ENCODE data around the gene WNT5A. TPM values are rescaled to one million over a fixed set of nuclear protein-coding genes. Genes with fewer than 3 reads are reported as not detected.

WNT5A gene
- polyA plus RNA-seq, 1 donor: 11.4 TPM

- Histone ChIP-seq H3K27me3 (ENCODE audit: control insufficient read depth, insufficient read depth, low read length) (peaks cover 5% of the 10 kb centered on the region), H3K4me3 (ENCODE audit: low read length) (no peak overlapping the region), H3K4me1 (ENCODE audit: control insufficient read depth, insufficient read depth, low read length) (no peaks in the 10 kb centered on the region), H3K27ac (ENCODE audit: low read length) (no peak overlapping the region), H3K9me3 (ENCODE audit: control insufficient read depth, low read depth, low read length) (no peaks in the 10 kb centered on the region), H3K36me3 (ENCODE audit: control insufficient read depth, insufficient read depth, low read length) (peaks cover 8% of the 10 kb centered on the region)
- WGBS (ENCODE audit: insufficient coverage, low lambda C conversion rate): no CpG with 5 or more reads among the region's 32 CpGs
- no peak for DNase-seq
Observed at GRCh38 chr3:55469957-55470526, 17.1 kb downstream of the WNT5A start.

DNA sequence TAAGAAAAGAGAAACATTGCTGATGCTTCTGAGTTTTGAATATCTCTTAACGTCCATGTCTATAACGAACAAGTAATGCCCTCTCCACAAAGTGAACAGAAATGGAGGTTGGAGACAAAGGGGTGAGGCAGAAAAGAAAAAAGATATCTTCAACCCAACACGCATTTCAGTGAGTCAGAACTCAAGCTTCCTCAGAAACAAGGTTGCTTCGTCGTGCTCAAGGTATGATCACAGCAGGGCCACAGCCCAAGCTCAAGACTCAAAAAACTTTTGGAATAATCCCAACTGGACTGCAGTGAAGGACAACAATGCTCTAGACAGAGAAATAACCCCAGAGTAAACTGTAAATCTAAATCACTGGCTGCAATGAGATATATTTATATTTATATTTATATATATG lies 18.9 kb downstream of the WNT5A start:
- Histone ChIP-seq H3K27ac (ENCODE audit: low read length) (no peak overlapping the region), H3K9me3 (ENCODE audit: control insufficient read depth, low read depth, low read length) (no peaks in the 10 kb centered on the region), H3K4me3 (ENCODE audit: low read length) (no peak overlapping the region), H3K27me3 (ENCODE audit: control insufficient read depth, insufficient read depth, low read length) (no peaks in the 10 kb centered on the region), H3K36me3 (ENCODE audit: control insufficient read depth, insufficient read depth, low read length) (peaks cover 6% of the 10 kb centered on the region), H3K4me1 (ENCODE audit: control insufficient read depth, insufficient read depth, low read length) (no peaks in the 10 kb centered on the region)
- WGBS (ENCODE audit: insufficient coverage, low lambda C conversion rate): no CpG with 5 or more reads among the region's 5 CpGs
- no peak for DNase-seq

GRCh38 chr3:55467099-55467498 lies 20.0 kb downstream of the WNT5A start:
- Histone ChIP-seq H3K27me3 (ENCODE audit: control insufficient read depth, insufficient read depth, low read length) (no peaks in the 10 kb centered on the region), H3K27ac (ENCODE audit: low read length) (no peak overlapping the region), H3K4me3 (ENCODE audit: low read length) (no peak overlapping the region), H3K4me1 (ENCODE audit: control insufficient read depth, insufficient read depth, low read length) (no peaks in the 10 kb centered on the region), H3K9me3 (ENCODE audit: control insufficient read depth, low read depth, low read length) (no peaks in the 10 kb centered on the region), H3K36me3 (ENCODE audit: control insufficient read depth, insufficient read depth, low read length) (peaks cover 6% of the 10 kb centered on the region)
- WGBS (ENCODE audit: insufficient coverage, low lambda C conversion rate): no CpG with 5 or more reads among the region's 2 CpGs
- DNase-seq: no peak

GRCh38 chr3:55466526-55466925 lies 20.6 kb downstream of the WNT5A start:
- Histone ChIP-seq H3K4me1 (ENCODE audit: control insufficient read depth, insufficient read depth, low read length) (no peaks in the 10 kb centered on the region), H3K36me3 (ENCODE audit: control insufficient read depth, insufficient read depth, low read length) (peaks cover 6% of the 10 kb centered on the region), H3K27ac (ENCODE audit: low read length) (no peak overlapping the region), H3K9me3 (ENCODE audit: control insufficient read depth, low read depth, low read length) (no peaks in the 10 kb centered on the region), H3K27me3 (ENCODE audit: control insufficient read depth, insufficient read depth, low read length) (no peaks in the 10 kb centered on the region), H3K4me3 (ENCODE audit: low read length) (no peak overlapping the region)
- DNase-seq: no peak
- WGBS (ENCODE audit: insufficient coverage, low lambda C conversion rate): 96% methylated on average over 3 of the region's 3 CpGs

DNA sequence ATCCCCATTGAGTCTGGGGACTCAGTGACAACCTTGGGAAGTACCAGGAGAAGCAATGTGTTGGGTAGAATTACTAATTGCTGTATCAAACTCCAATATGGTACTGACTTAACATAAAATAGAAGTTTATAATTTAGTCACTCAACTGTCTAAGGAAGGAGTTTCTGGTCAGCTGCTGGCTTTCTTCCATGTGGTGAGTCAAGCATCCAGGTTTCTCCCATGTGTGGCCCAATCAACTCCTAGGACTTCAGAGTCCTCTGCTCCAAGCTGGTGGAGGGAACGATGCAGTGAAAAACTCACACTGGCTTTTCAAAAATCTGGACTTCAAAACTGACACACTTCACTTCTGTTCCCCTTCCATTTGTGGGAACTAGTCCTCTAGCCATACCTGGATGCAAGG lies 25.2 kb downstream of the WNT5A start:
- H3K4me3 ChIP-seq (ENCODE audit: low read length): no peak overlapping the region
- H3K36me3 ChIP-seq (ENCODE audit: control insufficient read depth, insufficient read depth, low read length): no peaks in the 10 kb centered on the region
- no peaks in the 10 kb centered on the region for H3K4me1 ChIP-seq (ENCODE audit: control insufficient read depth, insufficient read depth, low read length)
- no peak for DNase-seq
- no peak overlapping the region for H3K27ac ChIP-seq (ENCODE audit: low read length)
- H3K9me3 ChIP-seq (ENCODE audit: control insufficient read depth, low read depth, low read length): no peaks in the 10 kb centered on the region
- WGBS (ENCODE audit: insufficient coverage, low lambda C conversion rate): no CpG with 5 or more reads among the region's 1 CpG
- no peaks in the 10 kb centered on the region for H3K27me3 ChIP-seq (ENCODE audit: control insufficient read depth, insufficient read depth, low read length)

GRCh38 chr3:55459838-55460237 lies 27.3 kb downstream of the WNT5A start:
- Histone ChIP-seq H3K36me3 (ENCODE audit: control insufficient read depth, insufficient read depth, low read length) (no peaks in the 10 kb centered on the region), H3K27me3 (ENCODE audit: control insufficient read depth, insufficient read depth, low read length) (no peaks in the 10 kb centered on the region), H3K9me3 (ENCODE audit: control insufficient read depth, low read depth, low read length) (no peaks in the 10 kb centered on the region), H3K4me1 (ENCODE audit: control insufficient read depth, insufficient read depth, low read length) (no peaks in the 10 kb centered on the region), H3K27ac (ENCODE audit: low read length) (no peak overlapping the region), H3K4me3 (ENCODE audit: low read length) (no peak overlapping the region)
- DNase-seq: no peak

DNA sequence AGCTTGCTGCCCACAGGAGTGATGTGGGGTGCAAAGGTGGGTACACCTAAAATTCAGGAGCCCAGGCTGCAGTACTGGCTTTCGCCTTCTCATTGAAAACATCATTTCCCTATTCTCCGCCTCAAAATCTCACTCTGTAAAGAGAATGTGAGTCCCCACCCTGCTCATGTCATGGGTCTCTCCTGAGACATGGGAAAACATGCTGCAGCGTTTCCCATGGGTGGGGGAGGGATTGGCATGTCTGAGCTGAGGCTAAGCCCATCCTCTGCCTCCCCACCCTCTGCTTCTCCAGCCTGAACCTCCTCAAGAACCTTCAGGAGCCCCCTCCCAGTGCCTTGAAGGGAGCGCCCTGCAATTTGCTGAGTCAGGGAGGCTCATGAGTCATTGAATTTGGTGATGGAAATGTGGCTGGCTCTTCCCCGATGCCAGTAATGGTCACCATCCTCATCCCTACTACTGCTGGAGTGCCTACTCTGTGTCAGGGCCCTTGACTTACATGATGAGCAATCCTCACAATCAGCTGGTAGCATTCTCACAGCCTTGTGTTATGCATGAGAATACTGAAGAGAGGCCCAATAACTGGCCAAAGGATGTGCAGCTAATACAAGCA lies 28.8 kb downstream of the WNT5A start:
- WGBS (ENCODE audit: insufficient coverage, low lambda C conversion rate): no CpG with 5 or more reads among the region's 5 CpGs
- DNase-seq: no peak

GRCh38 chr3:55455915-55456314 lies 31.2 kb downstream of the WNT5A start:
- H3K36me3 ChIP-seq (ENCODE audit: control insufficient read depth, insufficient read depth, low read length): no peaks in the 10 kb centered on the region
- no peak overlapping the region for H3K4me3 ChIP-seq (ENCODE audit: low read length)
- no CpG with 5 or more reads among the region's 12 CpGs for WGBS (ENCODE audit: insufficient coverage, low lambda C conversion rate)
- DNase-seq: no peak
- H3K27ac ChIP-seq (ENCODE audit: low read length): no peak overlapping the region
- no peaks in the 10 kb centered on the region for H3K27me3 ChIP-seq (ENCODE audit: control insufficient read depth, insufficient read depth, low read length)
- no peaks in the 10 kb centered on the region for H3K4me1 ChIP-seq (ENCODE audit: control insufficient read depth, insufficient read depth, low read length)
- no peaks in the 10 kb centered on the region for H3K9me3 ChIP-seq (ENCODE audit: control insufficient read depth, low read depth, low read length)

More for the DNA sequence above, 28.8 kb downstream of the WNT5A start:
- H3K4me1 ChIP-seq (ENCODE audit: control insufficient read depth, insufficient read depth, low read length): no peaks in the 10 kb centered on the region
- H3K27ac ChIP-seq (ENCODE audit: low read length): no peak overlapping the region
- no peaks in the 10 kb centered on the region for H3K27me3 ChIP-seq (ENCODE audit: control insufficient read depth, insufficient read depth, low read length)
- no peak overlapping the region for H3K4me3 ChIP-seq (ENCODE audit: low read length)
- H3K36me3 ChIP-seq (ENCODE audit: control insufficient read depth, insufficient read depth, low read length): no peaks in the 10 kb centered on the region
- no peaks in the 10 kb centered on the region for H3K9me3 ChIP-seq (ENCODE audit: control insufficient read depth, low read depth, low read length)

DNA sequence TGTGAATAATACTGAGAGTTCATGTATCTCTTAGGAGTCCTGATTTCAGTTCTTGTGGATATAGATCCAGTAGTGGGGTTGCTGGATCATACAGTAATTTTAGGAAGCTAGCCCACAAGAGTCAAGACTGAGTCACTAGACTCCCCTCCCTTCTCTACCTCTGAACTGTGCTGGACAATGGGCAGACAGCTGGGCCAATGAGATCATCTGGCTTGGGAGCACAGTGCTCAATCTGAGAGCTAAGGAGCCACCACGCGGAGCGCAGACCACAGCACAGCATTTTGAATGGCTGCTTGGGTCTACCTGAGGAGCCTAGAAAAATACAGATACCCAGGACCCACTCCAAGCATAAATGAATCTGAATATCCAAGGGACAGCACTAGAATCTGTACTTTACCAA lies 32.5 kb downstream of the WNT5A start:
- Histone ChIP-seq H3K36me3 (ENCODE audit: control insufficient read depth, insufficient read depth, low read length) (no peaks in the 10 kb centered on the region), H3K4me3 (ENCODE audit: low read length) (no peak overlapping the region), H3K4me1 (ENCODE audit: control insufficient read depth, insufficient read depth, low read length) (no peaks in the 10 kb centered on the region), H3K27me3 (ENCODE audit: control insufficient read depth, insufficient read depth, low read length) (no peaks in the 10 kb centered on the region), H3K27ac (ENCODE audit: low read length) (no peak overlapping the region), H3K9me3 (ENCODE audit: control insufficient read depth, low read depth, low read length) (no peaks in the 10 kb centered on the region)
- no peak for DNase-seq
- WGBS (ENCODE audit: insufficient coverage, low lambda C conversion rate): no CpG with 5 or more reads among the region's 3 CpGs

DNA sequence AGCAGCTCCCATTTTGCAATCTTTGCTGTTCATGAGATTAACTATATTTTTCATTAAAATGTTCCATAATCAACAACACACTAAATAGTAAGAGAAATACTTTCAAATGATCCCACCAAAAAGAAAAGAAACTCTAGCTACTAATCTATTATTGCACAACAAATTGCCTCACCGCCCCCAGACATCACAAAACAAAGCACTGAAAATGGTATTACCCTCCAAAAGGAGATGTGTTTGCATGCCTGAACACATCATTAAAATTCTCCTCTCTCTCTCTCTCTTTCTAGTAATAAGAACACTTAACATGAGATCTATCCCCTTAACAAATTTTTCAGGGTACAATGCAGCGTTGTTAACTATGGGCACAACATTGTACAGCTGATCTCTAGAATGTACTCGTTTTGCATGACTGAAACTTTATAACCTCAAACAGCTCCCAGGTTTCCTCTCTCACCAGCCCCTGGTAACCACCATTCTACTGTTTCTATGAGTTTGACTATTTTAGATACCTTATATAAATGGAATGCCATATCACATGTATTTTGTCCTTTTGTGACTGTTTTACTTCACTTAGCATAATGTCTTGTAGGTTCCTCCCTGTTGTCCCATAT lies 33.1 kb downstream of the WNT5A start:
- H3K36me3 ChIP-seq (ENCODE audit: control insufficient read depth, insufficient read depth, low read length): no peaks in the 10 kb centered on the region
- WGBS (ENCODE audit: insufficient coverage, low lambda C conversion rate): 86% methylated on average over 1 of the region's 3 CpGs
- no peaks in the 10 kb centered on the region for H3K27me3 ChIP-seq (ENCODE audit: control insufficient read depth, insufficient read depth, low read length)
- no peaks in the 10 kb centered on the region for H3K9me3 ChIP-seq (ENCODE audit: control insufficient read depth, low read depth, low read length)
- no peaks in the 10 kb centered on the region for H3K4me1 ChIP-seq (ENCODE audit: control insufficient read depth, insufficient read depth, low read length)
- no peak overlapping the region for H3K4me3 ChIP-seq (ENCODE audit: low read length)
- no peak overlapping the region for H3K27ac ChIP-seq (ENCODE audit: low read length)
- DNase-seq: no peak

- Histone ChIP-seq H3K27me3 (ENCODE audit: control insufficient read depth, insufficient read depth, low read length) (no peaks in the 10 kb centered on the region), H3K36me3 (ENCODE audit: control insufficient read depth, insufficient read depth, low read length) (no peaks in the 10 kb centered on the region), H3K27ac (ENCODE audit: low read length) (no peak overlapping the region), H3K4me1 (ENCODE audit: control insufficient read depth, insufficient read depth, low read length) (no peaks in the 10 kb centered on the region), H3K9me3 (ENCODE audit: control insufficient read depth, low read depth, low read length) (no peaks in the 10 kb centered on the region), H3K4me3 (ENCODE audit: low read length) (no peak overlapping the region)
- WGBS (ENCODE audit: insufficient coverage, low lambda C conversion rate): no CpG with 5 or more reads among the region's 2 CpGs
- no peak for DNase-seq
Observed at GRCh38 chr3:55452886-55453285, 34.2 kb downstream of the WNT5A start.
